ENCODE results near the gene ZG16. TPM values are rescaled to one million over a fixed set of nuclear protein-coding genes. Genes with fewer than 3 reads are reported as not detected.

The ZG16 gene
- polyA plus RNA-seq, 3 donors, result not detected

GRCh38 chr16:29812754-29813643 lies 34.9 kb downstream of the ZG16 start:
- H3K36me3 Mint-ChIP-seq, result peaks cover 23 to 32% of the 10 kb centered on the region in 2 donors
- intact Hi-C loops (cut with micrococcal nuclease), result loop anchor here in 1 of 2 donors (10.0 kb wide), 1 partner anchor 182 kb away; the partner anchor contains the start of genes HIRIP3 and INO80E

More at GRCh38 chr16:29812754-29813643, 34.9 kb downstream of the ZG16 start:
- no peak overlapping the region for H3K9ac ChIP-seq (ENCODE audit: insufficient read depth, low read length, poor library complexity, severe bottlenecking)
- H4K20me1 ChIP-seq (ENCODE audit: insufficient read depth, low read length), result peaks cover 35% of the 10 kb centered on the region
- H3K4me3 ChIP-seq (replicated peaks in 1 of 3; ENCODE audit: low read depth in 2 of 3, low read length in 3 of 3), result peak overlapping the region in 1 of 3 experiments; percentile 73
- H3K27ac Mint-ChIP-seq, result peak overlapping the region in 1 of 7 donors; percentile 12
- H3K4me3 Mint-ChIP-seq, result peak overlapping the region; percentile 34 to 95
- TF ChIP-seq CTCF (IDR thresholded peaks at IDR 0.05), result no peak
- H2AFZ ChIP-seq (ENCODE audit: insufficient read depth, low read depth, low read length, poor library complexity, severe bottlenecking), result no peak overlapping the region
- H3K79me2 ChIP-seq (ENCODE audit: insufficient read depth, low read length), result peaks cover 36% of the 10 kb centered on the region
- no peak for DNase-seq
- peaks cover 68 to 80% of the 10 kb centered on the region in 2 donors for H3K4me1 ChIP-seq (ENCODE audit: control insufficient read depth in 1 of 2, insufficient read depth in 2 of 2, low read length in 2 of 2)
- H3K9me3 Mint-ChIP-seq, result peaks cover 0 to 8% (median 3%) of the 10 kb centered on the region in 7 donors
- H3K36me3 ChIP-seq (replicated peaks in 1 of 2; ENCODE audit: control insufficient read depth in 1 of 2, insufficient read depth in 2 of 2, low read length in 2 of 2), result peaks cover 13 to 24% of the 10 kb centered on the region in 2 donors
- 86% methylated on average over 7 of the region's 9 CpGs for WGBS (ENCODE audit: insufficient coverage)
- H3K27me3 Mint-ChIP-seq (ENCODE audit: low read depth in 3 of 3), result peaks cover 20 to 34% (median 31%) of the 10 kb centered on the region in 3 donors
- H3K27me3 ChIP-seq (ENCODE audit: control insufficient read depth in 2 of 2, insufficient read depth in 2 of 2, low read length in 2 of 2), result peaks cover 5 to 24% of the 10 kb centered on the region in 2 donors
- H3K27ac ChIP-seq (ENCODE audit: low read depth in 1 of 2, low read length in 2 of 2), result no peak overlapping the region
- H3K4me1 Mint-ChIP-seq, result peaks cover 66% of the 10 kb centered on the region
- no peak overlapping the region for H3K4me2 ChIP-seq (replicated peaks; ENCODE audit: extremely low read depth, low read length, poor library complexity, severe bottlenecking)
- no peaks in the 10 kb centered on the region for H3K9me3 ChIP-seq (replicated peaks in 1 of 2; ENCODE audit: control insufficient read depth in 1 of 2, insufficient read depth in 1 of 2, low read length in 2 of 2)

All from CD14-positive monocyte (primary cell).